ENCODE results near the gene PDE4D.
A peak's percentile ranks its signal among the peaks of the same experiment; 100 is the strongest.

PDE4D gene

GRCh38 chr5:59655693-59656309 lies 237.7 kb downstream of the PDE4D start:
- no peak for DNase-seq (ENCODE audit: low read depth)

- no peak for DNase-seq (ENCODE audit: low read depth)
Measured at GRCh38 chr5:59654691-59655090, 238.8 kb downstream of the PDE4D start.

GRCh38 chr5:59652449-59652848 lies 241.1 kb downstream of the PDE4D start:
- DNase-seq (ENCODE audit: low read depth) = no peak

- peak; percentile 63 for DNase-seq (ENCODE audit: low read depth)
Measured at GRCh38 chr5:59648949-59649921, 244.3 kb downstream of the PDE4D start.

- DNase-seq (ENCODE audit: low read depth) = no peak
Measured at GRCh38 chr5:59648038-59648831, 245.3 kb downstream of the PDE4D start.

- DNase-seq (ENCODE audit: low read depth) = no peak
Measured at GRCh38 chr5:59645380-59645779, 248.1 kb downstream of the PDE4D start.

GRCh38 chr5:59640411-59640810 lies 253.1 kb downstream of the PDE4D start:
- peak; percentile 54 for DNase-seq (ENCODE audit: low read depth)

GRCh38 chr5:59637884-59638580 lies 255.5 kb downstream of the PDE4D start:
- peak; percentile 51 for DNase-seq (ENCODE audit: low read depth)

- no peak for DNase-seq (ENCODE audit: low read depth)
Measured at GRCh38 chr5:59629561-59629960, 264.0 kb downstream of the PDE4D start.

- no peak for DNase-seq (ENCODE audit: low read depth)
Measured at GRCh38 chr5:59628062-59628828, 265.3 kb downstream of the PDE4D start.

- DNase-seq (ENCODE audit: low read depth) = no peak
Measured at GRCh38 chr5:59624898-59625297, 268.6 kb downstream of the PDE4D start.

- no peak for DNase-seq (ENCODE audit: low read depth)
Measured at GRCh38 chr5:59622848-59623247, 270.7 kb downstream of the PDE4D start.

- DNase-seq (ENCODE audit: low read depth) = peak; percentile 51
Measured at GRCh38 chr5:59621477-59621876, 272.0 kb downstream of the PDE4D start.

GRCh38 chr5:59620535-59621212 lies 272.9 kb downstream of the PDE4D start:
- DNase-seq (ENCODE audit: low read depth) = peak; percentile 53

- no peak for DNase-seq (ENCODE audit: low read depth)
Measured at GRCh38 chr5:59618644-59619043, 274.9 kb downstream of the PDE4D start.

- peak; percentile 64 for DNase-seq (ENCODE audit: low read depth)
Measured at GRCh38 chr5:59617186-59617771, 276.2 kb downstream of the PDE4D start.

GRCh38 chr5:59616413-59616812 lies 277.1 kb downstream of the PDE4D start:
- no peak for DNase-seq (ENCODE audit: low read depth)

- peak; percentile 74 for DNase-seq (ENCODE audit: low read depth)
Measured at GRCh38 chr5:59615272-59615671, 278.3 kb downstream of the PDE4D start.

- DNase-seq (ENCODE audit: low read depth) = no peak
Measured at GRCh38 chr5:59609501-59610265, 283.8 kb downstream of the PDE4D start.

All from iris pigment epithelial cell (primary cell).